NCI-H1436 treated with DMSO at 0.1 percent for 48 hours (cell line): ENCODE results near the gene CDH22.

Experiments
- DNase-seq: peaks from one replicate; lab custom pipeline; 2025; lab: John Stamatoyannopoulos, UW

The CDH22 gene

DNA sequence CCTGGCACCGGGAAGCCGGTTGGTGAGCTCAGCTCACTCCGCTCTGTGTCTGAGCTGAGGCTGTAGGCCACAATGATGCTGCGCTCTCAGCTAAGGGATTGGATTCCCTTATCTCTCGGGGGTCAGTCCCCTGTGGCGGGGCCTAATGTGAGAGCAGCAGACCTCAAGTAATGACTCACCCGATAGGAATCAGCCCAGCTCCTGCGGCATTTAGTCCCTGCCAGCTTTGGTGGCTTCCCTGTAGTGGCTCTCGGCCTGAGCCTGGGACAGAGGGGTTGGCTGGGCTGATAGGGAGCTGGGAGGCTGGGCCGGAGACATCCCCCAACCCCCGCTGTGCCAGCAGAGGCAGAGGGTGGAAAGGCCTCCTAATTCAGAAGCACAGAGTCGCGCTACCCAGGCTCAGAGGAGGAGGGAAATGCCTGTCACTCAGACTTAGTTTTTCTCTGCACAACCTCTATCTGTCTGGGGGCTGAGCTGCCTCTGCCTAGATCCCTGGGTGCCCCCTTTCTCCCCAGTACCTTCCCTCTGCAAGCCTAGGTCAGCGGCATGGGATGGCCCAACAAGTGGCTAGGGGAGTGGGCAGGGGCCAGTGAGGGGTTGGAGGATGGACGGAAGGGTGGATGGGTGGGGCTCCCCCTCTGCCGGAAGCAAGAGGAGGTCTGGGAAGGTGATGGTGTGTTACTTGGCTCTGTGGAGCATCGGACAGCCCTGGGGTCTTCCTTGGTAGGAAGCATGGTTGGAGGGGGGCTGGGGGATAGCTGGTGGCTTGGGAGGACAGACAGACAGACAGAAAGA lies 92.2 kb downstream of the CDH22 start:
- DNase-seq, result no peak

DNA sequence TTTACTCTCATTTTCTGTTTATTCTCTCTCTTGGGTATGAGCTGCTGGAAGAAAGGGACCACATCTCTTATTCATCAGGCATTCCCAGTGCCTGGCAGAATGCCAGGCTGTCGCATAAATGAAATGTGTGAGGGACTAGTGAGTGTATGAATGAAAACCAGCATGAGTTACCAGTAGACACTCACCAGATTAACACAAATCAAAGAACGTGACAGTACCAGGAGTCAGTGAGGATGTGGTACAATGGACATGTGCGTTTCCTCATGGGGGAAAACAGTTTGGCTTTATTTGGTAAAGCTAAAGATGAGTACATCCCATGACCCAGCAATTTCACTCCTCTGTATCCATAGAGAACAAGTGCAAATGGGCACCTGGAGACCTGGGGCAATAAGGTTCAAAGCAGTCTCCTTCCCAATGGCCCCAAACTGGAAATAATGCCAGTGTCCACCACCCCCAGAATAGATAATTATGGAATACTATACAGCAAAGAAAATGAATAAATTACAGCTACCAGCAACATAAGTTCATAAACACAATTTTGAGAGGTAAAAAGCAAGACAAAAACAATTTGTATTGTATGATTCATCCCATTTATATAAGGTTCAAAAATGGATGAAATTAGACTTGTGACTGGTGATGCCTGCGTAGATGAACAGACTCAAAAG lies 93.3 kb downstream of the CDH22 start:
- no peak for DNase-seq

DNA sequence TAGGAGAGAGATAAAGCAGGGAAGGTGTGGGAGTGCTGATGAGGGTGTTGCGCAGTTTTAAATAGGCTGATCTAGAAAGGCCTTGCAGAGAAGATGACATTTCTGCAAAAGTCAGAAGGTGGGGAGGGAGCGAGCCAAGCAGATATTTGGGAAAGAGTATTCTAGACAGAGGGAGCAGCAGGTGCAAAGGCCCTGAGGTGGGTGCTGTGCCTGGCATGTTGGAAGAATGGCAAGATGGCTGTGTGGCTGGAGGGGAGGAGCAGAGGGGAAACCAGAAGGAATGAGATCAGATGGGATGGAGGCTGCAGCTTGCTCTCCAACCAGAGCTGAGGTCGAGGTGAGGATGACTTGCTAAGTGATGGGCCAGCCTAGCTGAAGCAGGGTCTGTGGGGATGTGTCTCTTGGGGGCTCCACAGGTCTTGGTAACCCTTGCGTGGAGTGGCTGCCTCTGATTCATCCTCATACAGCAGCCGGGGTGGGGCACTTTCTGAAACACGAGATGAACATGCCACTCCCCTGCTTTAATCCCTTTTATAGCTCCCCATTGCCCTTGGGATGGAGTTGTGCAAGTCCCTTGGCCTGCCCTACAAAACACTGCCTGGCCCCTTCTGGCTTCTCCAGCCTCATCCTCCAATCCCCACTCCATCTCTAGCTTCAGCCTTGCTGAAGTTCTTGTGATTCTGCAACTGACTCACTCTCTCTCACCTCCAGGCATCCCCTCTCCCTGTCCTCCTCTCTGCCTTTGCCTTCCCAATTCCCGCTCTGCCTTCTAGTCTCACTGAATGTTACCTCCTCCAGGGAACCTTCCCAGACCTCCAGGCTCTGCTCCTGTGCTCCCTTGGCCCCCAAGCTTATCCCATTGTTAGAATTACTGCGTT lies 94.1 kb downstream of the CDH22 start:
- no peak for DNase-seq

DNA sequence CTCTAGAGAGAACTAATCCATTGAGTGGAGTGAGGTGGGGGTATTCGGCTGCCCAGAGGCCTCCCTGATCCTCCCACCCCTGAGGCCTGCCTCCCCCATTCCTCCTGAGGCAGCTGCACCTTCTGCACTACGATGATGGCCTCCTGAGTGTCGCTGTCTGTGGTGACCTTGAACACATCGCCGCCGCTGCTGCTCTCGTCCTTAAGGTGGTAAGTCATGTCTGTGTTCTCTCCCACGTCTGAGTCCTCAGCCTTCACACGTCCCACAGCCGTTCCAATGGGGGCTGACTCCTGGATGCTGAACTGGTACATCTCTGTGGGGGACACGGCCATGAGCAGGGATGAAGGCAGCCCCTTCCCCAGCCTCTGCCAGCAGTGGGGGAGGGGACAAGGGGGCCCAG lies 95.4 kb downstream of the CDH22 start:
- no peak for DNase-seq

DNA sequence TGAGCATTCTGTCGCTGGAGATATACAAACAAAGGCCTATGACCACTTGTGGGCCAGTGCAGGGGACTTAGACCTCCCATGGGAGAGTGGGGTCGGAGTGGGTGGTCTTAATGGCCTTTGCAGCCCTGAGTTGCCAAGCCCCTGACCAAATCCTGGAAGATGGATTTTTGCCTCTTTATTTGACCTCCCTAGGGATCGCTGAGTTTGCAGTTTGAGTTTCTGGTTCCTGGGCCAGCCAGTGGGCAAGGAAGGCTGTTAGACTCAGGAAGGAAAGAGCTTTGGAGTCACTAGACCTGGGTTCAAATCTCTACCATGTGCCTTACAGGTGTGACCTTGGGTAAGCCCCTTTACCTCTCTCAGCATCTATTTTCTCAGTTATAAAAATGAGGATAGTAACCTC lies 96.0 kb downstream of the CDH22 start:
- no peak for DNase-seq

DNA sequence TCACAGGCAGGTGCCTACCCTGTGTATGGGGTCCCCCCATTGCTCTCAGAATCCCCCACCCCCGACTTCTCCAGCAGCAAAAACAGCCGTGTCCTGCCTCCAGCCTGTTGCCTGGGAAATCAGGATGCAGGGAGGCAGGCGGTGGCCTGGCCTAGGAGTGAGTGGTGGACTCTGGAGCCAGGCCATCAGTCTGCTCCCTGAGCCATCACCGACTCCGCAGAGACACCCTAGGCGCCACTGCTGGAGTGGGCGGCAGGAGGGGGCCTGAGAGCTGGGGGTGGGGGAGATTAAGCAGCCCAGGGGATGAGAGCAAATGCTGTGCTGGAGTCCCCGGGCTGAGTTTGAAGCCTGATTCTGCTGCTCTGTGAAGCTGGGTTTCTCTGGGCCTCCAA lies 97.0 kb downstream of the CDH22 start:
- DNase-seq, result no peak

DNA sequence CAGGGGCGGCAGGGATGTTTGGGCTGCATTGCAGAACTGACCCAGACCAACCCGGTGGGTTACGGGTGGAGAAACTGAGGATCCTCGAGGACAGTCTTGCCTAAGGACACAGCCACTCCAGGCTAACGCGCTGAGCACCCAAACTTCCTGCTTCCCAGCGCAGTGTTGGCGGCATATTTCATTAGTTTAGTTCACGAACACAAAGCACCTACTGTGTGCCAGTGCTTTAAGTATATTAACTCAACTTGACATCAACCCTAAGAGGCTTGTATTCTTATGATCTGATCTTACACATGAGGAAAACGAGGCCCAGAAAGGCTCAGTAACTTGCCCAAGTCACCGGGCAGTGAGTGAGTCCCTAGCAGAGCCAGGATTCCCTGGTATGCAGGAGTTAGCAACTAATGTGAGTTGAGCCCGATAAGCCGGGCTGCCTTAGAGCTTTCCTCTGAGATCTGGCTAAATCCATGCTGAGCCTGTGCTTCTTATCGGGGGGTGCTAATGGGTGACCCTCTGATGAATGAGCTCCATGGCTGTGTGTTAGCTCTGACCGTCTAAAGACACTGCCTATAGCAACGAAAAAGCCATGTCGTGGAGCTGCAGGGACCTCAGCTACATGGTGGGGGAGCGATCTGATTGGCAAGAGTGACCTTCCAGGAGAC lies 97.5 kb downstream of the CDH22 start:
- no peak for DNase-seq

DNA sequence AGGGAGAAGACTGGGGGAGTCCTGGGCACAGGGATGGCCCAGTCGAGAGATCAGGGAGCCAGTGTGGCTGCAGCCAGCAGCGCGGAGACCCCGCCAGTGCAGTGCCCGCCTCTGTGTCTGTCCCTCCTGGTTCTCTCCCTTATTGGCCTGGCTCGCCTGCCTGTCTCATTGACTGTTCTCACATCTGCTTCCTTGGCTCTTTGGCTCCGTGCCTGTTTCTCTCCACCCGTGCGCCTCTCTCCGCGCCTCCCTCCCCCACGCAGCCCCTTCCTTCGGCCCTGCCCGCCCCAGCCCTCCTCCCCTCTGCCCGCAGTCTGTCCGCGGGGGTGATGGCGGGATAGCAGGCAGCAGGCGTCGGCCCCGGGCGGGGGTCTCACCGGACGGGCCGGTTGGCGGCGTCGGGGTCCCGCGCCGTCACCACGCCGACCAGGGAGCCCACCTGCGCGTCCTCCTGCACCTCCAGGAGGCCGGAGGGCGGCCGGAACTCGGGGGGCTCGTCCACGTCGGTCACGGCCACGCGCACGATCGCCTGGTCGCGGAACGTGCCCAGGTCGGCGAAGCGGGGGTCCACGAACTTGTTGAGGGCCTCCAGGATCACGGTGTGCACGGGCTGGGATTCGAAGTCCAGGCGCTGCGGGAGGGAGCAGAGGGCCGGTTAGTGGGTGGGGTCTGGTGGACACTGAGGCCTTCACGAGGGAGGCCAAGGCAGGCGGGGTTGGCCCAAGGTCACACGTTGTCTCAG lies 98.2 kb downstream of the CDH22 start:
- no peak for DNase-seq

DNA sequence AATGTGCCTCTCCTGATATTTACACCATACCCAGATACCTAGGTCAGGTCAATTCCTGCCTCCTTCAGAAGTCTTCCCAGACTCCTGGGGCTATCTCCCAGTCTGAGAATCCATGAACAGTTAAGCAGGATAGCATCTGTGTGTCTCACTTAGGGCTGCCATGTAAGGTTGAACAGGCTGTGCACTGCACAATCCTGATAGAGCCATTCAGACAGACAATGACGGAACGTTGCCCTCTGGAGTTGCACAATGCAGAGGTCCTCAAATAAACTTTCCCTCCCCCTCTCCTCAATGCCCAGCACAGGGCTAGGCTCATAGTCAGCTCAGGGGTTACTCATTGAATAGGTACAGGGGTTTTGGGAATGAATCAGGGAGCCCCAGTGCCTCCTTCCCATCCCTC lies 100.5 kb downstream of the CDH22 start:
- DNase-seq, result no peak

DNA sequence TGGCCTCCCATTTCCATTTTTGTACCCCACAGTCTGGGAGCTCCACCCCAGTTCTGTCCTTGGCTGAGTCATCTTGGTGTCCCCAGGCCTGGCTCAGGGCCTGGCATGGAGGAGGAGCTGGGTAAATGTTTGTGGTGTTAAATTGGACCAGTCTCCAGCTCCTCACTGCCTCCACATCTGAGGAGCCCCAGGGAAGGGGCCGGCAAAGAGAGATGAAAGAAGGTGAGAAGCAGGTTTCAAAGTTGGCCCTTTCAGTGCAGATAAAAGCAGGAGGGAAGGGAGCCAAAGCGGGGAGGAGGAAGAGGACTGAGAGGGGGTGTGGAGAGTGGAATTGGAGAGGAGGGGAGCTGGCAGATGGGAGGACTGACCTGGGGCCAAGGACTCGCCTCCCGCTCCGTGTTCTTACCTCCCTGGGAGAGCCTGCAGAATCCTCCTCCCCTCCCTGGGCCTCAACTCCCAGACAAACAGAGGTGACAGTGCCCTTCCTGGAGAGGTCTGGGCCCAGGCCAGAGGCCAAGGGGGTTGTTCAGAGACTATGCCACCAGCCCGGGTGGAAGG lies 101.2 kb downstream of the CDH22 start:
- DNase-seq, result no peak

DNA sequence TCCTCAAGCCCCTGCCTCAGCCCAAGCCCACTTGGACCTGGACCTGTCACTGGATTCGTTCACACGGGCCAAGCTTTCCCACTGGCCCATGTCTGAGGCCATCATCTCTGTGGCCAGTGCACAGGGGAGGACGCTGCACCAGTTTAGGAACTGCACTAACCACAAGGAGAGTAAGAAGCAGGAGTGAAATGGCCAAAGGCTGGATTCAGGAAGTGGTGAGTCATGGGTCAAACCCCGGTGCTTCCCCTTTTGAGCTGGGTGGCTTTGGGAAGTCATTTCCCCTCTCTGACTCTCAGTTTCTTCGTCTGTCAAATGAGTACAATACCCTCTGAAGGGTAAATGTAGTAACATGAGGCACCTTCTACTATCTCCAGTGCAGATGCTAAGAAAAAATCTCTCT lies 102.3 kb downstream of the CDH22 start:
- no peak for DNase-seq

DNA sequence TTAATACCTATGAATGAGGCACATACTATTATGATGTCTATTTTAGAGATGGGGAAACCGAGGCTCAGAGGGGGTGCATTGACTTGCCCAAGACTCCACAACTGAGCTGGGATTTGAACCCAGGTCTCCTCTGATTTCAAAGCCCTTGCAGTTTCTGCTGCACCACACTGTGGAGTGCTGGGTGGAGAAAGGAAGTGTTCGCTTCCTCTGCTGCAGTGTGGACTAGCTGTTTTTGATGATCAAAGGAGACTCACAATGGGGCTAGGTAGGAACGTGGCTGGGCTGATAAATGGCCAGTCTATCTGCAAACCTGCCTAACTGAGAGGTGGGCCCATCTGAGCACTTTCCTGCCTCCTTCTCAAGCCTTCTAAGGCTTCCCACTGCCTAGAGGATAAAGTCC lies 102.9 kb downstream of the CDH22 start:
- DNase-seq, result no peak

DNA sequence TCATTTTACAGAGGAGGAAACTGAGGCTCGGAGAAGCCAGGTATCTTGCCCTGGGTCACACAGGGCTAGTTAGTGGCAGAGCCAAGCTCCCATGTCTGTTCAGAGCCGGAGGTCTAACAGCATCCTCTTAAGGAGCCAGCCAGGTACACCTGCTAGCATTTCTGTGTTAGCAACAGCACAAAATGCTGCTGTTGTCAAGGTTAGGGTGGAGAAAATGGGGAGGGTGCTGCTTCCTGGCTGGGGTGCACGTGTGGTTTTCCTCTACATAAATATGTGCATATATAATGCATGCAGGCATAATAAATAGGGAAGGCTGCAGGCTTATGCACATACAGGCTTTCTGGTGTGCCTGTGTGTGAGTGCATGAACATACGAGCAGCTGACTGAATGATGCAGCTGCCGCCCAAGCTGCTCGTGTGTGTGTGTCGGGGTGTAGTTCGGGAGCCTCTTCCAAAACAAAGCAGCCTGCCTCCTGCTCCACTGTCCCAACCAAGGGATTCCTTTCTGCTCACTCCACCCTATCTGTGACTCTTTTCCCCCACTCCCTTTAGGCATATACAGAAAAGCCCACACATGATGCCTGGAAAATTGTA lies 103.6 kb downstream of the CDH22 start:
- DNase-seq, result no peak

DNA sequence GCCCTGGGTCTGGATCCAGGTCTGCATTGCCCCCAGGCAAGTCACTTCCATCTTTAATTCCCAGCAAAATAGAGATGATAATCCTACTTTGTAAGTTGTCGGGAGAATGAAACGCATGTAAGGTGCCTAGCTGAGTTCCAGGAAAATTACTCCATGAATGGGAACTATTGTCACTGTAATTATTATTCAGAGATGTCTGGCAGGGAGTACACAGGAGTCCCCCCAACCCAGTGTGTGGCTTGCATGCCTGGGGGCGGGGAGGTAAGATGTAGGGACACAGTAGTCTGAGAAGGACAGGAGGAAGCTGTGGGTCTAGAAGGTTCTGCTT lies 104.8 kb downstream of the CDH22 start:
- no peak for DNase-seq

DNA sequence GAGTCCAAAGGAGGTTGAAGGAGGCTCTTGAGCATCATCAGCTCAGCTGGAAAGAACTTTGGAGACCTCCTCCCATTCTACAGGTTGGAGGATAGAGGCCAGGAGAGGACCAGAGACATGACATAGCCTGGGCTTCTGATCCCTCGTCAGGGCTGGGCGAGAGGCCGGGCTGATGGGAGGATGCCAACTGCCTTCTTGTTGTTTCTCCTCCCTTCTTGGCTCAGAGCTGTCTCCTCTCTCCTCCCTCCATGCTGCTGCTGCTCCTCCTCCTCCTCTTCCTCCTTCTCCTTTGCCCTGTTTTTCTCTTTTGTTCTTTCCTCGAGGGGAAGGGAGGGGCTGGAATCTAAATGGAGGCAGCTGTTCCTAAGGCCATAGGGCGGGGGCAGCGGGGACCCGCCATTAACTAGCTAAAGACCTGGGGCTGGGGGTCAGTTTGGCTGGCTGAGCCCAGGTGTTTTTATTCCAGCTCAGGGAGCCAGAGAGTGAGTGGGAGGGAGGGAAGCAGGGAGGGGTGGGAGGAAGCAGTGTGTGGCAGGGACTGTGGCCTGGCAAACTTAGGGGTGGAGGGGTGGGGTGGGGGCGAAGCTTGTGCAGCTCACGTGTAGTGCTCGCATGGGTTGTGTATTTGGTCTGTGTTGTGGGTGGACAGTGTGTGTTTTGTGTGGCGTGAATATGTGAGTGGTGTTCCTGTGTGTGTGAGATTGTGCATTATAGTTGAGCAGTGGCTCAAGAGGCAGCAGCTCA lies 105.4 kb downstream of the CDH22 start:
- DNase-seq, result no peak

DNA sequence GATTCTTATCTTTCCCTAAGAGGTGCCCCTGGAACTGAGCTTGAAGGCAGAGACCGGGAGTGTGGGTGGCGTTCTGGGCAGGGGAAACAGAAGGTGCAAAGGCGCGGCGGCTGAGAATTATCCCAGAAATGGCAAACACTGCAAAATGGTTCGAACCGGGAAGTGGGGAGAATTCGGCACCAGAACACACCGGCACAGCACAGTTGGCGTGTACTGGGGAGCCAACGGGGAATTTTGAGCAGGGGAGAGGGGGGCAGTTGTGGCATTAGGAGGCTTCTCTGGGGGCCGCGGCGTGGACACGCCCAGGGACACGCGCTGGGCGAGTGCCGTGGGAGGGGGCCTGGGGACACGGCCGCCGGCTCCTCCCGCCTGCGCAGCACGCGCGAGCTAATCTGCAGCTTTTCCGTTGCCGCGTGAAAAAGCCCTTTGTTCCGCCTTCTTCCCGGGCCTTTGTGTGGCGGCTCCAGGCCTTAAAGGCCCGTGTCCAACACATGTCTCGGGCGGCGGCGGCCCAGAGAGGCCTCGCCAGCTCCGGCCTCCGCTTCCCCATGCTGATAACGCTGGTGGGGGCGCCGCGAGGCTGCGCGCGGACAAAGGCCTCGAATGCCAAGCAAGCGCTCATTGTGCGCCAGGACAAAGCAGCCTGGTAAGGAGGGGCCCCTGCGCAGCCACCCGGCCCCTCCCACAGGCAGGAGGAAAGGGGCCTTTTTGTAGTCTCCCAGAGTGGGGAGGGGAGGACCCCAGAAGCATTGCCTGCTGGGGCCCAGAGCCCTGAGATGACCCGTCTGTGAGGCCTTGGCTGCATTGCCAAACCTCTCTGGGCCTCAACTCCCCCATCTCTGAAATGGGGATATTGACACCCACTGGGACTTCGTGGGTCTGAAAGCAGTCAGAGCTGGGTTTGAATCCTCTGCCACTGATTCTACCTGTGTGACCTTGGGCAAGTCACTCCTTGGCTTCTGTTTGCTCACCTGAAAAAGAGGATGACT lies 107.4 kb downstream of the CDH22 start:
- no peak for DNase-seq

DNA sequence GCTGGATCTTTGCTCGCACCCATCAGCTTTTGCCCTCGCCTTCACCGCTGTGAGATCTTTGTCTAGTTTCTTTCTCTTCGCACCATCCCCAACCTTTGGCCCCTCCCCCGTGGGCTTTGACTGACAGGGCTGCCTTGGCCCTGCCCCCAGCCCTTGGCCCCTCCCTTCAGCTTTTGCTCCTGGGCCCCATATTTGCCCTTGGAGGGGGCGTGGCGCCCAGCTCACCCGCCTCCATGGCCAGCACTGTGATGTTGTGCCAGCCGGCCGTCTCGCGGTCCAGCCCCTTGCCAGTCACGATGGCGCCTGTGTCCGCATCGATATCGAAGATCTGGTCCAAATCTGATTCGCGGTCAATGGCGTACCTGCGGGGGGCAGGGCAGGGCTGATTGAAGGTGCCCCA lies 109.1 kb downstream of the CDH22 start:
- no peak for DNase-seq

DNA sequence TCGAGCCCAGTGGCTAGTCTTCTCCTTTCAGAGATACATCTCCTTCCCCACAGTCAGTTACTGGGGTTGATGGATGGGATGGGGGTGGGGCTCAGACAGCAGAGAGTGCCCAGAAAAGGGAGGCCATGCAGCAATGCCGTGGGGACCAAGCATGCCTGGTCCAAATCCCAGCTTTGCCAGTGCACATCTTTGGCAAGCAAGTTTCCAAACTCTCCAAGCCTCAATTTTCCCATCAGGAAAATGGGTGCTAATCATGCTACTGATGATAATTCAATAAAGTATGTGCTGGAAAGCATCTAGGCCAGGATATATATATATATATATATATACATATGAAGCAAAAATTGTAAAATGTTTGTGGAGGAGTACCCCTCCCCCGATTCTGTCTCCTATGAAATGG lies 111.3 kb downstream of the CDH22 start:
- DNase-seq, result no peak
